ENCODE data around the gene GIN1.
A peak's percentile ranks its signal among the peaks of the same experiment; 100 is the strongest.
"Not testable (repeated sequence)": the region's sequence is repeated elsewhere in the genome, so short reads cannot be mapped to it uniquely, and the experiment has no call there.

GIN1 gene

DNA sequence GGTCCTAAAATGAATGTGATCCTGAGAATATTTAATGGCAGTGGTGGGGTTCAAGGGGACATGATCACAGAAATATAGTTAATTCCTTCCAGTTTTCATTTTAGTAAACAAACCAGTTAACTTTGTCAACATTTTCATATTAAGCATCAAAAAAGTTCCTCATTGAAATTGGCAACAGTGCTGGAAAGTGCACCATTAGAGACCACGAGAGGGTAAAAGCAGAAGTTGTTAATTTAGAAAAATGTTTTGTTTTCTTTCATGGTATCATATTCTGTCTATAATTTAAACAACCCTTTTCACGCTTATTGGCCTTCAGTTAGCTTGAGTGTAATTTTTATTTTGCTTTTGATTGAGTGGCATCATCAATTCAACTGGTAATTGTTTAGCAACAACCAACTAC lies 11.9 kb downstream of the GIN1 start:
- no peak for DNase-seq

DNA sequence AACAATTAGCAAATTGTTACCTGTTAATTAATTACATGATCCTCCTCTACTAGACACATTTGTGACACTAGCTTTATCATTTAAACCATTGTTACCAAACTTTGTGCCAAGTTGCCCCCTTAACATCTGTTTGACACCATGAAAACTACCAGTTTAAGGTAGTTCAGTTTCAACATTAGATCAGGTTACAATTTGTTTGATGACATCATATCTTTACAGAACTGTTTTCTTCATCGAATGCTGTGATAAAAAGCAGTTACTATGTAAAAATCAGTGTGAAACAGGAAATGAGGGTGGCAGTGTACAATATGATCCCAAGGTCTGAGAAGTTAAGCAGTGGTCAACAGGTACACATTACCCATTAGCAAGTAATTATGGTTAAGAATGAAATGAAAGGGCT lies 17.7 kb downstream of the GIN1 start:
- DNase-seq = no peak

DNA sequence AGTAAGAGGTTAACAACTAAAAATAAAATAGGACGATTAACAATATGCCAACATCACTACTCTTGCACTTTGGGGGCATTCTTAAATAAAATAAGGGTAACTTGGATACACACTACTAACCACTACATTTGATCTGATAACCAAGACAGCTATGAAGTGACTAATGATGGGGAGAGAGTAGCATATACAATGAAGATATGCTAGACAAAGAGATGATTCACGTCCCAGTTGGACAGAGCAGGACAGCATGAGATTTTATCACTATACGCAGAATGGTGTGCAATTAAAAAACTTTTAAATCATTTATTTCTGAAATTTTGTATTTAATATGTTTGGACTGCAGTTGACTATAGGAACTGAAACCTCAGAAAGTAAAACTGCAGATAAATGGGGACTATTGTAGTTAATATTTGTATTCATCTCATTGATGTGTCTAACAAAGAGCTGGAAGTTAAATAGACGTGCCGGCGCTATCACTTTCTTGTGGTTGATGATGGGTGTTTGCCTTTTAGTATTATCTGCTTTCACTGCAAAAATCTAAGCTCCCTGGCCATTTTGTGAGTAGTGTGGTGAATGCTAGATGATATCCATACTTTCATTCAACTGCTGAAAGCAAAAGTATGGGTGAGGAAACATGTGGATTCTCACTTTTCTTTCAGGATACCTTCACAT lies 18.7 kb downstream of the GIN1 start:
- DNase-seq = no peak

DNA sequence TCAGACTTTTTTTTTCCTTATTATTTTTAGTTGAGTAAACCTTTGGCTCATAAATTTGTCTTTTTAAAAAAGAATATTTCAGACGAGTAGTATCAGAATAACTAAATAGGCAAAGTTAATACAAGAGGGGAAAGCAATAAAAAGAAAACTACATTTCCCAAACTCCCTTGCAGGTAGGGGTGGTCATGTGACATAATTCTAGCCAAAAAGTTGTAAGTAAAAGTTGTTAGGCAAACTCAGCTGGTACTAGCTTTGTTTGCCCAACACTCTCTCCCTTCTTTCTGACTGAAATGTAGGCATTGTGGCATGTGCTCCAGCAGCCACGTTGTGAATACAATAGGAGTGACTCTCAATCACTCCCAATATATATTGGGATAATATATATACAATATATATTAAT lies 20.9 kb downstream of the GIN1 start:
- no peak for DNase-seq

DNA sequence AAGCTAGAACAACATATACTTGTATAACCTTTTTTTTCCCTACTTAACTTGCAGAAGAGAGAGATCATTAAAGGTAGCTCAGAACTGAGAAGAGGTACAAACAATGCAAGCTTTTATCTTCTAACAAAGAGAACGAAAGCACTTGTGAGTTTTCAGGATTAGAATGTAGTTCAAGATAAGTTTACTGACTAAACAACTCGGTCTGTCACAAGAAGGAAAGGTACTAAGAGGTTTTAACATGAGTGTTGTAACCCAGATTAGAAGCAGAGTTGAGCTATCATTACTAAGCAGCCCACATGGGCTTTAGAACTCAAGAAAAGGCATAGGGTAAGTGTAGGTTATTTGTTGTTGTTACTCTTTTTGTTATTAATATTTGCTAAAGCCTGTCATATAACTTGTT lies 25.2 kb downstream of the GIN1 start:
- DNase-seq = no peak

DNA sequence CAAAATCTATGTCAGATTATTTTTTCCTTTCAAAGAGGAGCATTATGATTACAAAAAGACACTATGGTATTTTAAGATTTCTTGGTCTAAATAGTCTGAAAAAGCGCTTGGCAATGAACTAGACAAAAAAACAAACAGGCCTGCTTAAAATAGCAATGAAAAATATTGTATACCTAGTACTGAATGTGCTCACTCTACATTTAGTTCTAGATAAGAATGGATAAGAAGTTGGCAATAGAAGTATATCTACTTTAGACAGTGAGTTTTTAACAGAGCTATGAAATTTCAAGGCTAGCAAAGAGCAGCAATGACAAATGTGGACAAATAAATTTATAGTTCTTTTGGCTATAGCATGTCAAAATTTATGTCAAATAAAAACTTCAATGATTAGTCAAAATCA lies 26.2 kb downstream of the GIN1 start:
- DNase-seq = no peak

DNA sequence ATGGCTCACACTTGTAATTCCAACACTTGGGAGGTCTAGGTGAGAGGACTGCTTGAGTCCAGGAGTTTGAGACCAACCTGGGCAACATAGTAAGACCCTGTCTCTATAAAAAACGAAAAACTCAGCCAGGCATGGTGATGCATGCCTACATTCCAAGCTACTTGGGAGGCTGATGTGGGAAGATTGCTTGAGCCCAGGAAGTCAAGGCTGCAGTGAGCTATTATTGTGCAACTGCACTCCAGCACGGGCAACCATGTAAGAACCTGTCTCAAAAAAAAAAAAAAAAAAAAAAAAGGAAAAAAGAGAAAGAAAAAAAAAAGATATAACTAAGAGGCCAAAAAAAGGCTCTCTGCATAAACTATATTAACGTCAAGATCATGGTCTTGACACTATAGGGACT lies 27.3 kb downstream of the GIN1 start:
- no peak for DNase-seq

DNA sequence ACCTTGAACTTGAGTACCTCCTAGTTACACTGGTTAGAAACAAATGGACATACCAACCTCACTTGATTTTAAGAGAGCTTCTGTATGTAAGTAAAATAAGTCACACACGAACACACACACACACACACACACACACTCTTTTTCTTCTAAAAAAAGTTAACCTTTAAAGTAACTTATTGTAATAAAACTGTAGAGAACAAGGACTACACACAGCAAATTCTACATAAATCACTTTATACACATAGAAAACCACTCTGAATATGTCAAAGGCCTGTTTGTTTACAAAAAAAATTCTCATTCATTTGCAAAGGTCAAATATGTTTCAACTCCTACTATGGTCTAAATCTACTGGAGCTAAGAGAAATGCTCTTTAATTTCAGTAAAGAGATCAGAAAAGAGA lies 29.1 kb downstream of the GIN1 start:
- DNase-seq = no peak

DNA sequence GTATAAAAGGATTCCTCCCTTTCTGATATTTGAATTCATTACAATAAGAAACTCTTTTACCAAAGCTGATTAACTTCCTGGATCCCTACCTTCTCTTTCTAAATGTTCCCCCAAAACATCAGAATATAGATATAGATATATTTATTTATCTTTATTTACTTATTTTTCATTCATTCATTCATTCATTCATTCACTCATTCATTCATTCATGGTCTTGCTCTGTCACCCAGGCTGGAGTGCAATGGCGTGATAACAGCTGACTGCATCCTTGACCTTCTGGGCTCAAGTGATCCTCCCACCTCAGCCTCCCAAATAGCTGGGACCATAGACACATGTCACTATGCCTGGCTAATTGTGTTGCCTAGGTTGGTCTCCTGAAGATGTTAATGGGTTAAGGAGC lies 30.7 kb downstream of the GIN1 start:
- DNase-seq = no peak

DNA sequence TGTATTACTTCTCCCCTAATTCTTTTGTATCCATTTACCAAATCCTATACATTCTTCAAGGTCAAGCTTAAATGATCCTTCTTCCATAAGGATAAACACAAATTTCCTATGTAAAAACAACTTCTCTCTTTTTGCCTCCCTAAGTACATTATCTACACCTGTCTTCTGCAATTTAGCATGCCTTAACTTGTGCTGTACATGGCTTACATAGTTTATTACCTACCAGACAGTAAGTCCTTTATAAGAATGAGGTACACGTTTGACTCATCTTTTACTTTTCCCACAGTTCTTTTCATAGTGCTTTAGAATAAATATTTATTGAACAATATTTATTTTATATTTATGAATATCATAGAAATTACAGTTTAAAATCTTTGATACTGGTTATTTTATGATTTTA lies 33.4 kb downstream of the GIN1 start:
- DNase-seq = no peak

DNA sequence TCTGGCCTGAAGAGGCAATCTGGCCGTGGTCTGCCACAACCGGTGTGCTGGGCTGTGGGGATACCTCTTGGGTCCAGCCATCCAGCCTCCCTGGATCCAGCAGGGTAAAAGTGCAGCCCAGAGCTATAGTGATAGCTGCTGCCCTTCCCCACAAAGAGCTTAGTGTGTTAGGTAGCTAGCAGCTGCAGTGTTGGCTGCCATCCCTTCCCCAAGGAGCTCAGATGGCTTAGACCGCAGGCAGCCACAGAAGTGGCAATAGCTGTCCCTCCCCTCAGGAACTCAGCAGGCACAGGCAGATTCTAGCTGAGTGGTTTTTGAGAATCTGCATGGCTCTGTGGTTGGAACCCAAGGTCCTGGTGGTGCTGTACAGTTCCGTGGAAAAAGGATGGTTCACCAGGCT lies 40.1 kb downstream of the GIN1 start:
- no peak for DNase-seq

DNA sequence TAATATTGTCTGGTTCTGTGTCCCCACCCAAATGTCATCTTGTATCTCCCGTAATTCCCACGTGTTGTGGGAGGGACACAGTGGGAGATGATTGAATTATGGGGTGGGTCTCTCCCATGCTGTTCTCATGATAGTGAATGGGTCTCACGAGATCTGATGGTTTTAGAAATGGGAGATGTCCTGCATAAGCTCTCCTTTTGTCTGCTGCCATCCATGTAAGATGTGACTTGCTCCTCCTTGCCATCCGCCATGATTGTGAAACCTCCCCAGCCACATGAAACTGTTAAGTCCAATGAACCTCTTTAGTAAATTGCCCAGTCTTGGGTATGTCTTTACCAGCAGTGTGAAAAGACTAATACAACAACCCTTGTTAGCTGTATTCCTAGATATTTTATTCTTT lies 44.5 kb downstream of the GIN1 start:
- DNase-seq = no peak

DNA sequence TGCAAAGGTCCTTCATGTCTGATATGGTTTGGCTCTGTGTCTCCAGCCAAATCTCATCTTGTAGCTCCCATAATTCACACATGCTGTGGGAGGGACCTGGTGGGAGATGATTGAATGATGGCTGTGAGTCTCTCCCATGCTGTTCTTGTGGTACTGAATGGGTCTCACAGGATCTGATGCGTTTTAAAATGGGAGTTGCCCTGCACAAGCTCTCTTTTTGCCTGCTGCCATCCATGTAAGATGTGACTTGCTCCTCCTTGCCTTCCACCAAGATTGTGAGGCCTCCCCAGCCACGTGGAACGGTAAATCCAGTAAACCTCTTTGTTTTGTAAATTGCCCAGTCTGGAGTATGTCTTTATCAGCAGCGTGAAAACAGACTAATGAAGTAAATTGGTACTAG lies 46.4 kb downstream of the GIN1 start:
- DNase-seq = not testable (repeated sequence)

DNA sequence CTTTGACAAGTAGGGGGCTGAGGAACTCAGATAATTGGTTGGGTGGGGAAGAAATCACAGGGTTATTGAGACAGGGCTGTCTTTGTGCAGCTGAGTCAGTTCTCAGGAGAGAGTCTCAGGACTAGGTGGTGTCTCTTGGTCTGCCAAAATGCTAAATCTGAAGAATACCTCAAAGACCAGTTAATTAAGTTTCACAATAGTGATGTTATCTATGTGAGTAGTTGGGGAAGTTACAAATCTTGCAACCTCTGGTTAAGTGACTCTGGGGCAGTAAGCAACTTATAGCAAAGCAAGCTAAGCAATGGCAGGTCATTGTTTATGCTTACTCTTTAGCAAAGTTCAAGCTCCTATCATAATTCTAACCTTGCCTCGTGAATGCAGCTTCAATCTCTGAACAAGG lies 53.6 kb downstream of the GIN1 start:
- no peak for DNase-seq

DNA sequence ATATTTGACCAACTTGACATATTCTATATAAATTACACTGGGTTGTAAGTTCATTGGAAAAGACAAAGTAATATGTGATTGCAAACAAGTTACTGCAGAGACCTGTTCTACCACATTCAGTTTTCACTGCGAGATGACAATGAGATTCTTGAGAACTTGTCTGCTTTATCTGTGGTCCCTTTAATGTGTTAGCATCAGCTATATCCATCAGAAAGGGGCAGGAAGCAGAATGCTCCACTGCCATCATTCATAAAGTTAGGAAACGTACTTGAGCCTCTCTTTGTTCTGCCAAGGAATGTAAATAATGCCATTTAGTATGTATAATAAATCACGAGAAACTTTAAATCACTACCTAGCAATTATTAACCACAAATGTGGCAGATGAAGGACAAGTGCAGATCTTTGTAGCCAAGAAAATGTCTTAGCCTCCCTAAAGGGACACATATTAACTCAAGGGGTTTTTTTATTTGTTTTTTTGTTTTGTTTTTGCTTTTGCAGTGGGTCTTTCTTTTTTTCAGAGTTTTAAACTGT lies 59.4 kb downstream of the GIN1 start:
- no peak for DNase-seq

DNA sequence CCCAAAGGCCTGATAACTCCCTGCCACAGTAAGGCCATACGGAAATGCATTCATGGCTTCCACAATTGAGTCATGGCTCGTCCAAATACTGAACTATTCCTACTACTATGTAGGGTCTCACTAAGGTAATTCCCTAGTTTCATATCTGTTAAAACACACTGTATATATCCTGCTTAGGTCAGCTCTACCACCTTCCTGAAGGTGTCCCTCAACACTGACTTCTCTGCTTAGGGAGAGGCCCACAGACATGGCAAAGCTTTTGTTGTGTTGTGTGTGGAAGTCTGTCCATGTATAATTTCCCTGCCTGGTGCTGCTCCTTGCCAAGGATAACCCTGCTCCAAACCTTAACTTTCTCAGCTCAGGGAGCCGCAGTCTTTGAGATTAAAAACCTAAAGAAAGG lies 60.4 kb downstream of the GIN1 start:
- DNase-seq = no peak

DNA sequence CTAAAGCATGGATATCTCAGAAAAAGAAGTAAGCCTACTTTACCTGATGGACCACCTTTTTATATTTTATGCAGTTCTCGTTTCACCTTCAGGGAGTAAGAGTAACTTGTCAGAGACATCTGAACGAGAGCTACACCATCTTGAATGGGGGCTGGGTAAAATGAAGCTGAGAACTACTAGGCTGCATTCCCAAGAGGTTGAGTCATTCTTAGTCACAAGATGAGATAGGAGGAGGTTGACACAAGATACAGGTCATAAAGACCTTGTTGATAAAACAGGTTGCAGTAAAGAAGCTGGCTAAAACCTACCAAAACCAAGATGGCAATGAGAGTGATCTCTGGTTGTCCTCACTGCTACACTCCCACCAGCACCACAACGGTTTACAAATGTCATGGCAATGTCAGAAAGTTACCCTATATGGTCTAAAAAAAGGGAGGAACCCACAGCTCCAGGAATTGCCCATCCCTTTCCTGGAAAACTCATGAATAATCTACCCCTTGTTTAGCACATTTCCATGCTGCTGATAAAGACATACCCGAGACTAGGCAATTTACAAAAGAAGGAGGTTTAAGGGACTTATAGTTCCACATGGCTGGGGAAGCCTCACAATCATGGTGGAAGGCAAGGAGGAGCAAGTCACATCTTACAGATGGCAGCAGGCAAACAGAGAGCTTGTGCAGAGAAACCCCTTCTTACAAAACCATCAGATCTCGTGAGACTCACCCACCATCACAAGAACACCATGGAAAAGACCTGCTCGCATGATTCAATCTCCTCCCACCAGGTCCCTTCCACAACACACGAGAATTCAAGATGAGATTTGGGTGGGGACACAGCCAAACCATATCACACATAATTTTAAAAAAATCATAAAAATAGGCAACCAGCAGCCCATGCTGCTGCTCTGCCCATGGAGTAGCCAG lies 62.5 kb downstream of the GIN1 start:
- no peak for DNase-seq

DNA sequence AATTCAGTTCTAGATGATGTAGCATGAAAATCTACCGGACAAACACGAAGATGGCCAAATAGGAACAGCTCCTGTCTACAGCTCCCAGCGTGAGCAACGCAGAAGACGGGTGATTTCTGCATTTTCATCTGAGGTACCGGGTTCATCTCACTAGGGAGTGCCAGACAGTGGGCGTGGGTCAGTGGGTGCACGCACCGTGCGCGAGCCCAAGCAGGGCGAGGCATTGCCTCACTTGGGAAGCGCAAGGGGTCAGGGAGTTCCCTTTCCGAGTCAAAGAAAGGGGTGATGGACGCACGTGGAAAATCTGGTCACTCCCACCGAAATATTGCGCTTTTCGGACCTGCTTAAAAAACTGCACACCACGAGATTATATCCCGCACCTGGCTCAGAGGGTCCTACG lies 73.2 kb downstream of the GIN1 start:
- DNase-seq = not testable (repeated sequence)

DNA sequence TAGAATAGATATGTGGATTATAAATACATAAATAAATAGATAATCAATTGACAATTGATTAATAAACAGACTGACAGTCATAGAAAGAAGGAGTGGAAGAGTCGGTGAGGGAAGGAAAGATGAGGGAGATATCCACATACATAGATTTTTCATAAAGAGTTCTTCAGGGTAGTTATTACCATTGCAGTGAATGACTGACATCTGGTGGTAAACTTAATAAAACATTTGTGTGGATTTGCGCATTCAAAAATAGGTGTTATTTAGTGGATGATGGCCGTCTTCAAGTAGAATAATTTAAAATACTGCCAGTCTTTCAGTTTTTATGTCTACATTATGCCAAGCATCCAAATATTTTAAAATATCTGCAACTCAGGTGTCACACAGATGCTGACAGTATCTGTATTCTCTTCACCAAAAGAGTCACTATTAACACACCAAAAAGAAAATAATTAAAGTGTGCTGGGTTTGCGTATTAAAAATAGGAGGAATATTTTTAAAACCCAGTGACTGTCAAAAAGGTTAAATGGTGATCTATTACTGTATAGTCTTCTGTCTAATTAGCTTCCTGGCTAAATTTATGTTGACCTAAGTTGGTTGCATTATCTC lies 78.8 kb downstream of the GIN1 start:
- DNase-seq = peak; percentile 51

DNA sequence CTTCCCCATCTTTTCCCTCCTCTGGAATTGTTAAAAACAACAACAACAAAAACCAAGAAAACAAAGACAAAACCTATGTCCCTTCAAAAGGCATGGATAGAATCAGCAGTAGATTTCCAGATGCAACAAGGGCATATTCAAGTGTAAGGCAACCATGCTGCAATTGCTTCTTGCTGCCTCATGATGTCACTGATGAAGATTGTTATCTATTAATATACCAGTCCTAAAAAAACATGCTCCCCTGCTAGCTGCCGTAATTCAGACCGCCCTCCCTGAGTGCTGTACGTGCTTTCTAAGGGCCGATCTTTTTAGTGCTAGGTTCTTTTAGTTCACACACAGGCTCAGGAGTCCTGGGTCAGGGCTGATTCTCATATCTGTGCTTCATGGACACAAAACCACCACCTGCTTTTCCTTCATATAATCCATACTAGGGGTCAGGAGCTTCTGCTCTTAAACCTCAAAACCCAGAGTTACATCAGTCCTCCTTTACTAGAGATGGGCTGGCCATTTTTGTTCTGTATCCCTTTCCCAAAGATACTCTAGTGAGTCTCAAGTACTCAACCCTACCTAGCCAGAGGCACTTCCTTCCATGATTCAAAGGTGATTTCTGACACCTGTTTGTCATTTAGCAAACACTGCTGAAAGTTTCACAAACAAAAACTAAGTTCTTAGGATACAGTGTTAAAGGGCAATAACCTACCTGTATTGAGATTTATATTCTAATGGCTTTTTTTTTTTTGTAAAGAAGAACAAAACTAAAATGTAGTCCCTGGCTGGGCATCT lies 82.1 kb downstream of the GIN1 start:
- no peak for DNase-seq

DNA sequence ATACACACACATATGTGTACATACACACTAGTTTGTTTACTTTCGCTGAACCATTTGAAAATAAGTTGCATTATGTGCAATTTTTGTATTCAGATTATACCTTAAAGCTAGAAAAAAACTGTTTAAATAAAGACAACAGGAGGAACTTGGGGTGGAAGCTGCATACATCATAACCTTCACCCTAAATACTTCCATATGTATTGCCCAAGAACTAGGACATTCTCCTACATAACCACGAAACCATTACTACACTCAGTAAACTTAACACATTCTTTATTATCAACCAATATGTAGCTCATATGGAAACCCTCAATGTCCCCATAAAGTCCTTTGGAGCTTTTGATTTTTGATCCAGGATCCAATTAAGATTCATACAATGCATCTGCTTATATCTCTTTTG lies 83.3 kb downstream of the GIN1 start:
- no peak for DNase-seq

Measured in NCI-H2227 treated with DMSO at 0.1 percent for 48 hours (cell line).